Prostate gland (tissue), 2 donors: Measurements from ENCODE around the gene ST8SIA6. TPM values are rescaled to one million over a fixed set of nuclear protein-coding genes. Genes with fewer than 3 reads are reported as not detected.

Source experiments
- DNase-seq: peaks from one replicate; pipeline ENCODE4 v3.0.0-alpha.2; 2019; ENCODE audit warnings: low spot score
- H3K27ac ChIP-seq, 2 donors: fragments of 200-600 bp; sonication (generic); 2 replicates each; pipeline ENCODE4 v1.5.1; 2017 to 2019
- H3K27me3 ChIP-seq: fragments of 200-600 bp; sonication (generic); replicated peaks from 2 replicates; pipeline ENCODE4 v1.5.1; 2019; ENCODE audit not compliant: insufficient read depth
- H3K36me3 ChIP-seq, 2 donors: fragments of 200-600 bp; sonication (generic); 1 replicate in 1 of 2; 2 replicates in 1 of 2; pipeline versions ENCODE4 v1.5.1 to v1.8.1; 2017 to 2019
- H3K4me1 ChIP-seq: fragments of 200-600 bp; sonication (generic); replicated peaks from 2 replicates; pipeline ENCODE4 v1.5.1; 2019
- H3K4me3 ChIP-seq, 2 donors: fragments of 200-600 bp; sonication (generic); 2 replicates each; pipeline ENCODE4 v1.5.1; 2017 to 2019
- H3K9me3 ChIP-seq: fragments of 200-600 bp; sonication (generic); 2 replicates; pipeline ENCODE4 v1.5.1; 2017
- CTCF ChIP-seq, 4 experiments: fragments of 200-600 bp in 2 of 4; fragments of 450-650 bp in 2 of 4; sonication (generic) in 2 of 4; IDR thresholded peaks; 1 replicate in 3 of 4; 2 replicates in 1 of 4; pipeline ENCODE4 v1.5.1; 2016 to 2019; ENCODE audit warnings: antibody characterized with exemption in 4 of 4, mild to moderate bottlenecking in 2 of 4, moderate library complexity in 2 of 4
- POLR2A ChIP-seq: fragments of 450-650 bp; IDR thresholded peaks from one replicate; pipeline ENCODE4 v1.6.1; 2016; ENCODE audit warnings: antibody characterized with exemption, mild to moderate bottlenecking
- POLR2AphosphoS5 ChIP-seq: sonication (generic); formaldehyde crosslinking; IDR thresholded peaks from one replicate; pipeline ENCODE4 v1.6.1; 2017; ENCODE audit warnings: antibody characterized with exemption
- WGBS: methylation state at CpG from one replicate; pipeline ENCODE4 v1.1.5; 2018; 5-methylcytosine and 5-hydroxymethylcytosine counted together
- intact Hi-C: fragments of 100-400 bp; cut with DNase I; formaldehyde crosslinking; loops from one replicate; pipeline ENCODE4 v1.14.2; 2022
- total RNA-seq, 2 donors: library from RNA; depleted of rRNA; stranded (reverse); fragments of >200 nt; gene quantifications; one replicate each; pipeline ENCODE4 v1.1.0, GENCODE V29; 2016

Gene ST8SIA6
- total RNA-seq, 2 donors from 2014 or later: 1.1 to 5.6 TPM

DNA sequence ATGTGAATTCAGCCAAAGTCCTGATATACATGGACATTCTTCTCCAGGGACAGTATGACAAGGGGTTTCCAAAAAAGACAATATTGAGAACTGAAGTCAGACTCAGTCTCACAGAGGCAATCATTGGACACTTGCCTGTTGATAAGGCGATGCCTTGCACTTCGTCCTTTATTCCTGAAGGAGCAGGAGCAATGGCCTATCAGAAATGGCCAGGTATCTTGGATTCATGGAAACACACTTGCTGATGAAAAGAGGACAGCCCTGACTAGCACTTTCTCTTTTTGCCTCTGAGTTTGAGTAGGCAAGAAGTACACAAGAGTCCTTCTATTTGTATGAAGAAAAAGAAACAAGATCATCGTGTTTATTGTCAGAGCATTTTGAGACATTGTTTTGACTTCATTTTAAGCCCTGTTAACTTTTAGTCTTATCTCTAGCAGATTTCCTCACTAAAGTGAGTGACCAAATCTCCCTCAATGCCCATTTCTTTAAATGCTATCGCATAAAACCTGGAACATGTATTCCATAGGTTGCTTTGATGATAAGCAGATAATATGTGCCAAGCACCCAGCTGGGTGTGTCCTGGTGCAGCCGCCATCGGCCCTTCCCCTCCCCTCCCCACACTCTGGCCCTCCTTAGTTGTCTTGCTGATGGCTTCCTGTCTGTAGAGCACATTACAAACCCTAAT lies 26.6 kb downstream of the ST8SIA6 start:
- no peaks in the 10 kb centered on the region for H3K9me3 ChIP-seq
- no peaks in the 10 kb centered on the region for H3K36me3 ChIP-seq
- 66% methylated on average over 6 of the region's 6 CpGs for WGBS
- TF ChIP-seq CTCF (IDR thresholded peaks at IDR 0.05) (no peak), POLR2AphosphoS5 (no peak), POLR2A (no peak)
- intact Hi-C loops: loop anchor here (5.0 kb wide), 1 partner anchor 586 kb away; no protein-coding TSS in a partner anchor
- no peak overlapping the region for H3K4me3 ChIP-seq
- no peaks in the 10 kb centered on the region for H3K4me1 ChIP-seq
- no peak overlapping the region for H3K27ac ChIP-seq
- no peak for DNase-seq
- no peaks in the 10 kb centered on the region for H3K27me3 ChIP-seq

- WGBS: 98% methylated on average over 3 of the region's 3 CpGs
- Histone ChIP-seq H3K36me3 (no peaks in the 10 kb centered on the region), H3K4me3 (no peak overlapping the region), H3K4me1 (no peaks in the 10 kb centered on the region), H3K9me3 (no peaks in the 10 kb centered on the region), H3K27me3 (no peaks in the 10 kb centered on the region), H3K27ac (no peak overlapping the region)
- DNase-seq: no peak
- TF ChIP-seq POLR2A (no peak), CTCF (IDR thresholded peaks at IDR 0.05) (no peak), POLR2AphosphoS5 (no peak)
- intact Hi-C loops: loop anchor here (5.0 kb wide), 1 partner anchor 585 kb away; no protein-coding TSS in a partner anchor
Observed at GRCh38 chr10:17427201-17427600, 27.2 kb downstream of the ST8SIA6 start.

GRCh38 chr10:17426263-17426750 lies 28.1 kb downstream of the ST8SIA6 start:
- intact Hi-C loops: loop anchor here (5.0 kb wide), 1 partner anchor 584 kb away; no protein-coding TSS in a partner anchor
- H3K27ac ChIP-seq: no peak overlapping the region
- H3K27me3 ChIP-seq: no peaks in the 10 kb centered on the region
- H3K4me3 ChIP-seq: no peak overlapping the region
- TF ChIP-seq CTCF (IDR thresholded peaks at IDR 0.05) (no peak), POLR2AphosphoS5 (no peak), POLR2A (no peak)
- WGBS: 68% methylated on average over 5 of the region's 5 CpGs
- H3K36me3 ChIP-seq: no peaks in the 10 kb centered on the region
- no peaks in the 10 kb centered on the region for H3K4me1 ChIP-seq
- H3K9me3 ChIP-seq: no peaks in the 10 kb centered on the region
- no peak for DNase-seq

DNA sequence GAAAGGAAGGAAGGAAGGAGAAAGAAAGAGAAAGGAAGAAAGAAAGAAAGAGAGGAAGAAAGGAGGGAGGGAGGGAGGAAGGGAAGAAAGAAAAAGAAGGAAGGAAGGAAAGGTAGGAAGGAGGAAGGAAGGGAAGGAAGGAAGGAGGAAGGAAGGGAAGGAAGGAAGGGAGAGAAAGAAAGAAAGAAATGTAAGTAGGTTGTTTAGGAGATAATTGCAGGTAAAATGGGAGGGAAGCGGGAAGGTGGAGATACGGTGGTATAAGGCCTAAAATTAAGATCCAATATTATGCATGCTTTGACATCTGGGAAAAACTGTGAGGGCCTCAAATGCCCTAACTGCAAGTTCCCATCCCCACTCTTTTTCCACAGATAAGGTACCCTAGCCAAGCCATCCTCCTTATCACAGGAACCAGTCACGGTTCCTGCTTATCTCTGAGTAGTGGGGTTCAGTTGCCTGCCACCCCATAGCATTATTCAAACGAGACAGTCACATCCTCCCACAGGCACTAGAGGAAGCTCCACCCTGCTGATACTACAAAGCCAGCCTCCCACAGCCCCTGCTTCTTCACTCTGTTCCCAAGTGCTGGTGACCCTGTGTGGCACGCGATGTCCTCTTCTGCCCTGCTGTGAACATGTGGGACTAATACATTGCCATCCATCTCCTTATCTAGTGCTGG lies 28.7 kb downstream of the ST8SIA6 start:
- Histone ChIP-seq H3K4me3 (no peak overlapping the region), H3K27ac (no peak overlapping the region), H3K9me3 (no peaks in the 10 kb centered on the region), H3K36me3 (no peaks in the 10 kb centered on the region), H3K27me3 (no peaks in the 10 kb centered on the region), H3K4me1 (no peaks in the 10 kb centered on the region)
- TF ChIP-seq POLR2A (no peak), CTCF (IDR thresholded peaks at IDR 0.05) (no peak), POLR2AphosphoS5 (no peak)
- WGBS: 73% methylated on average over 6 of the region's 6 CpGs
- intact Hi-C loops: loop anchor here (5.0 kb wide), 1 partner anchor 583 kb away; no protein-coding TSS in a partner anchor
- DNase-seq: no peak
